HG03025 (cell line): ENCODE results near the gene ME3.

ENCODE experiments used
- ATAC-seq: cut with Tn5 transposase; IDR thresholded peaks from one replicate; pipeline ENCODE4 v1.9.1; 2021; ENCODE audit warnings: mild to moderate bottlenecking, moderate library complexity; ENCODE audit not compliant: unreplicated experiment, low FRiP score

ME3 gene

DNA sequence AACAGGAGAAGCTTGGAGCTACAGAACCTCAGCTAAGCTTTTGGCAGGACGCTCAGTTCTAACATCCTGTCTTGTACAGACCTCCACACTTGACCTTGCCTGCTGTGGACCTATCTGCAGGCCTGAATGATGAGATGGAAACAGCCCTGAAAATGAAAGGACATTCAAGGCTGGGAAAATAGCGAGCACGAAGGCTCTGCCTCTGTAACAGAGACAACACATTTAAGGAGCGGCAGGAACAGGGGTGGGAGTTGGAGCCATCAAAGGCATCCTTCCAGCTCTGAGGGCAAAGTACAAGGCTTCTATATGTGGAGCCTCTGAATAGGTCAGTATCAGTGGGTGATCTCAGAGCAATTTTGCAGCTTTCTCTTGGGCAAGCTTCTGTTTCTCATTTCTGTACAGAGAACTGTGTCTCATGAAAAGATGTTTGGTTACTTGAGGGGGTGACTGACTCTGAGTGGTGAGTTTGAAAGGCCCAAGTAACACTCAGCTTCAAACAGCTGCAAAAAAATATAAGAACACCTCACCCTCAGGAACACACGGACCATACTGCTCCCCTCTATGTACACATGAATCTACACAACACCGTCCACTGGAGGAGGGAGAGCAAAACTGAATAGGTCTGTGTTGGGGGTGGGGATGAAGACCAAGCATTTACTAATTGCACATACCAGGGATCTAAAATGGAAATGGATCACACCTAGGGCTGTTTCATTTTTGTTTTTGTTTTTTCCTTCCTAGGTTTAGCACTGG lies 196.1 kb downstream of the ME3 start:
- no peak for ATAC-seq

DNA sequence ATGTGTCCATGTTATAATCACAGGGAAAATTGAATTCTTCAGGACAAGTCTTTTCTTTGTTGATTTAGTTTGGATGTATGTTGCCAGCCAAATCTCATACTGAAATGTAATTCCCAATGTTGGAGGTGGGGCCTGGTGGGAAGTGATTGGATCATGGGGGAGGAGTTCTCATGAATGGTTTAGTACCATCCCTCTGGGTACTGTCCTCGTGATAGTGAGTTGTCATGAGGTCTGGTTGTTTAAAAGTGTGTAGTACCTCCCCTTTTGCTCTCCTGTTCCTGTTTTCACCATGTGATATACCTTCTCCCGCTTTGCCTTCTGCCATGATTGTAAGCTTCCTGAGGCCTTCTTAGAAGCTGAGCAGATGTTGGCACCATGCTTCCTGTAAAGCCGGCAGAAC lies 197.4 kb downstream of the ME3 start:
- ATAC-seq: no peak

DNA sequence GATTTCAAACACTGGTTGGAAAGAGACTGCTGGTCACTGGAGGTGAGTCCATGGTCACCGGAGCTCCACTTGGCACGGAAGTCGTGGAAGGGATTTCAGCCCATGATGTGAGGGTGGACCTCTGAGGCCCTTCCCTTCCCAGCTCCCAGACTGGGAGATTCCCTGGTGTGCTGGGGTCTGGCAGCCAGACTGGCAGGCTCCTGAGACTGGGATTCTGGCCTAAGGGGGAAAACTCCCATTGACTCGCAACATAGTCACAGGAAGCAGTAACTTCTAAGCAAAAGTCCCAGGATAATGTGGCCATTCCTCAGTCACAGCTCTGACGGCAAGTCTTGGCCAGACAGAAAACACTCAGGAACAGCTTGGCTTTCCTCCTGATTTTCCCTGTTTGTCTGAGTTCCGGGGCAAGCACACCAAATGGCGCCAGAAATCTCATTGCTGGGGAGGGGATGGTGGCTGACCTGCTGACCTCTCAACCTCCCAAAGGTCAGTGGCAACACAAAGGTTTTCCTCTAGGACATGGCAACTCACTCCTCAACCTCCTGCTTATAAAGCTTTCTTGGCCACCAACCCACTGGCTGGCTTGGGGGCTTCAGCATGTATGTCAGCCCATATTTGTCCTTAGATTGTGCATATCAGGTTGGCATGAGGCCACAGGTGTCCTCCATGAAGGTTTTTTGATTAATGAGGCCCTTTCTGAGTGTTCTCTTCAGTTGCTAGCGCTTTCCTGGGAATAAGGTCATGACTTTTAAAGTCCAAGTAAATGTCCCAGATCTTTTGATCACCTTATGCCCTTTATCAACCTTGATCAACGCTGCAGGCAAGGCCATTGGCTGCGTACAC lies 198.2 kb downstream of the ME3 start:
- no peak for ATAC-seq

DNA sequence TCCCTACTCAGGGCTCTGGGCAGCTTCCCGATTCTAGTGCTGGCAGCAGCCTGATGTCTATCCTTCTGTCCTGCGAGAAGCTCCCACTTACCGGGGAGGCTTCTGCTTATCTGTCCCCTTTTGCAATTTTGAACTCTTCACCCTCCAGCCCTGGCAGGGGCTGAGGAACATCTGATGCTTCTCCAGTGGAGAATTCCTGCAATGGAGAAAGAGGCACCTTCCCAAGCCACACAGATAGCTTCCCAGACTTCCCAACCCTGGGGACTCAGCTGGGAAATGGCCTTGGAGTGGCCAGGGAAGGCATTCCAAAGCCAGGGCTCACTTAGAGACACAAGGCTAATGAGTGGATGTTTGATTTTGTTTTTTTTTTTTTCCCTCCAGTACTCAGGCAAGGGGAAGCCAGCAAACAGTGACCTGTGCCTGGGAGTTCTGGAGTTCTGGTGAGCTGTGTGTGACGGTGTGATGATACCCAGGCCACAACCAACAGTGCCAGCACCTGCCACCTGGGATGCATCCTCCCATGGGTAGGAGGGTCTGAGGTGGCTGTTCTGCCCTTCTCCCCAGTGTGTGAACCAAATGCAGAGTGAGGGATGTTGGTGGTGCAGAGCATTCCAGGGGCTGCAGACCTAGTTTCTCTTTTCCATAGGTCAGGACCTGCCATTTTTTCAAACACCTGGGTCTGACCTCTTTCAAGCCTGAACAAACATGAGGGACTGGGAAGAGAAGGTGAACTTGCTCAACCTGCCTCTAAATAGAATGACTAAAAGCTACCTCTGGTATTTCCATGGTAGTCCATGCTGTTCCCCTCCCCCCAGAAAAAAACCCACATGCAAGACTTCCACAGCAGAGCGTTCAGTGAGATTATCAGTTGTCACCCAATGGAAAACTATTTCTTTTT lies 202.7 kb downstream of the ME3 start:
- ATAC-seq: no peak

DNA sequence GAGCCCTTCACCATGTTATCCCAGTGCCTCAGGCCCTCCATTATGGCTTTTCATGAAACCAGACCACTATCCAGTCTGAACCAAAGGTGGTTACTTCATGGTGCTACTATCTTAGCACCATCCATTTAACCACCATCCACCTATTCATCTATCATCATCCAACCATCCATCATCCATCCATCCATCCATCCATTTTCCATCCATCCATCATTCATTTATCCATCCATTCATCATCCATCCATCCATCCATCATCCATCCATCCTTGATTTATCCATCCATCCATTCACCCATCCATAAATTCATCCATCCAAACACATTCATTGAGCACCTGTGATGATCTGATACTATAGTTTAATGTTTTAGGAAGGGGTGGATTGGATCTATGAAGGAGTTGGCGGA lies 204.2 kb downstream of the ME3 start:
- ATAC-seq: no peak

DNA sequence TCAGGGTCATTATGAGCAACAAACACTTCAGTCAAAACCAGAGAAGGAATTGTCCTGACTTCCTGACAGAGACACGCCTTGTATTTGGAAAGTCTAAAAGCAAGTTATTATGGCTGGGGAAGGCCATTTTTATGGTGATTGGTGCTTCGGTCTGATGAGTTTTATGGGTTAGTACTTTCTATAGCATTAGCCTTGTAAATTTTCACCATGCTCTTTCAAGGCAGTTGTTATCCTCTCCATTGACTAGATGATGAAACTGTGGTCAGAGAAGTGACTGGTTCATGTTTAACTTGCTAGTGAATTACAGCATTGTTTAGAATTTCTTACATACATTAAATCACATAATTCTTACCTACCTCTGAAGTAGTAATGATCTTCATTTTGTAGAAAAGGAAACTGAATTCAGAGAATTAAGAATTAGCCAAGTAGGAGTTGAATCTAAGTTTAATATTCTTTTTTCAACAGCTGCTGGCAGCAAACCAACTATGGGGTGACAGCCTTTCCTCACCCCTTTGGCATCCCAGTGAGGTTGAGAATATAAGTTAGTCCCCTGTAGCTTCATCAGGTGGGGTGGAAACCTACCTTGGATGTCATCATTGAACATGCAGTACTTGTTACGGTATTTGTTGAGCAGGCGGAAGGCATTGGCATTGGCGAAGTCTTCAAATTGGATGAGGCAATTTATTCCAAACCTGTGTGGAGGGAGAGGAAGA lies 207.8 kb downstream of the ME3 start:
- ATAC-seq: no peak

DNA sequence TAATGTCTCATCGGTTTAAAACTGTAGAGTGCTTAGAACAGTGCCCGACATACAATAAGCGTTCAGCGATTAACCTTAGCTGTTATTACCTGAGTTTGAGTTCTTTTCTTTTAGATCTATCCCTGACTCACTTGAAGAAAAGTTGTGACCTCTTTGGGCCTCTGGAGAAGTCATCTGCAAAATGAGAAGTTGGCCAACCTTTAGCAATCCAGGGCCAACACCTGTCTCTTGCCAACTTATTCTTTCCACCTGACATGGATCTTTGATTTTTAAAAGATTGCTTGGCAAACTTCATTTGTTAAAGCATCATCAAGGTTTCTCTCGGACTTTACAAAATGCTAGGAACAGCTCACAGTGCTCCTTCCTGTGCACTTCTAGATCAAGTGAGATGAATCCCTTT lies 208.5 kb downstream of the ME3 start:
- ATAC-seq: no peak

DNA sequence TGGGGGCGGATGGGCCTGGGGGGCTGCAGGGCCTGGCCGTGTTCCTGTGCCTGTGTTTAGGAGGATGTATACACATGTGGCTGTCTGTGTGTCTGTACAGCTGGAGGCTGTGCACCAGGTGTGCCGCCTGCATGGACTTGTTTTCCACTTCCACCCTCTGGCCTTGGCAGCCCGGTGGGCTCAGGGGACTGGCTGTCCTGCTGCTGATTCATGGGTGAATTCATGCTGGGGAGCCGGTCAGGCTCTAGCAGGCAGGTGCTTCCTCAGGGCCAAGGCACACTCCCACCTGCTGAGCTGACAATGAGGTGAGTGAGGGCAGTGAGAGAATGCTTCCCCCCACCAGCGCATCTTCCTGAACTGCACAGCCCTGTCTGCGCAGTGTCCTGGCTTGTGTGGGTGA lies 209.3 kb downstream of the ME3 start:
- ATAC-seq: no peak

DNA sequence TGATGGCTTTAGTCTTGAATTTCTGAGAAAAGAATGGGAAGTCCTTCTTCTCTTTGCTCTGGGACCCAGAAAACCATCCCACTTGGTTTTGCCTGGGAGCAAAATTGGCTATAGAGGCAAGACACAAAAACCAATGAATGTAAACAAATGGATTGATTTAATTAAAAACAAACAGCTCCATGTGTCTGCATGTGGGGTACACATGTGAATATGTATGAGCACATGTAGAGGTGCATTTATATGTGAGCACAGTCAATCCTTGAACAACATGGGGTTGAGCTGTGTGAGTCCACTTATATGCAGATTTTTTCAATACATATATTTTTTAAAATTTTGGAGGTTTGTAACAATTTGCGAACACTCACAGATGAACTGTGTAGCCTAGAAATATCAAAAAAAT lies 210.5 kb downstream of the ME3 start:
- ATAC-seq: no peak

DNA sequence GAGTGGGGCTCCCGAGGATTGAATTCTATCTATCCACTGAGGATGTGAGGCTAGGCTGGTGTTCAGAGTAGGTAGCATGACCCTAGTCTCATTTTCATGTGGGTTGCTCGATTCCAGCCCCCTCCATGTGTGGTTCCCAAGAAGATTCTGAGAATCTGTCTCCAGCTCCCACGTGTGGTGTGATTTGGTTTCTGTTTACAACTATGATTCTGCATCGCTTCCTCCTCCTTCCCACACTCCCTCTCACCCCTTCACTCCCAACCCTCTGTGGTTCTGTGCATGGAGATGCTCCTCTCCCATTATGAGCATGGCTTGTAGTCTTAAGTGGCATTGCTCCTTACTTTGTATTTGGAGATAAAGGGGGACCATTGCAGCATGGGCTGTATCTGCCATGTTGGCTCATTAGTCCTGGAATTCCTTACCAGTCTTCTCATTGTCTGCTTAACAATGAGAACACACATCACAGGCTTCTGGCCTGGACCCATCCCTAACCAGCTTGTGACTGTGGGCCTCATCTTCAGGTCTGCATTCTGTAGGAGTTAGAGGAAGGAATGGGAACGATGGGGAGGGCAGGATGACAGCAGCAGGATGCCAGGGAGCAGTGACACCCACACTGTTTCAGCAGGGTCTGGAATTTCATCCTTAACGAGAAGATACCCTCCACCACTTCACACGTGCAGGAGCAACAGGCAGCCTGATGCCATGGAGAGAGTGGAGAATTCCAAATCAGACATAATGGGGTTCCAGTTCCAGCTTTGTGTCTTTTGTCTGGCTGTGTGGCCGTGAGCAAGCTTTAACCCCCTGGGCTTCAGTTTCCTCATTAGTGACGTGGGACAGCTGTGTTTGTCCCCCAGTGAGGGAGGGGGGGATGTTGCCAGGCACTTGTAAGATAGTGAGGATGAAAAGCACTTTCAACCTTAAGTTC lies 211.7 kb downstream of the ME3 start:
- no peak for ATAC-seq

DNA sequence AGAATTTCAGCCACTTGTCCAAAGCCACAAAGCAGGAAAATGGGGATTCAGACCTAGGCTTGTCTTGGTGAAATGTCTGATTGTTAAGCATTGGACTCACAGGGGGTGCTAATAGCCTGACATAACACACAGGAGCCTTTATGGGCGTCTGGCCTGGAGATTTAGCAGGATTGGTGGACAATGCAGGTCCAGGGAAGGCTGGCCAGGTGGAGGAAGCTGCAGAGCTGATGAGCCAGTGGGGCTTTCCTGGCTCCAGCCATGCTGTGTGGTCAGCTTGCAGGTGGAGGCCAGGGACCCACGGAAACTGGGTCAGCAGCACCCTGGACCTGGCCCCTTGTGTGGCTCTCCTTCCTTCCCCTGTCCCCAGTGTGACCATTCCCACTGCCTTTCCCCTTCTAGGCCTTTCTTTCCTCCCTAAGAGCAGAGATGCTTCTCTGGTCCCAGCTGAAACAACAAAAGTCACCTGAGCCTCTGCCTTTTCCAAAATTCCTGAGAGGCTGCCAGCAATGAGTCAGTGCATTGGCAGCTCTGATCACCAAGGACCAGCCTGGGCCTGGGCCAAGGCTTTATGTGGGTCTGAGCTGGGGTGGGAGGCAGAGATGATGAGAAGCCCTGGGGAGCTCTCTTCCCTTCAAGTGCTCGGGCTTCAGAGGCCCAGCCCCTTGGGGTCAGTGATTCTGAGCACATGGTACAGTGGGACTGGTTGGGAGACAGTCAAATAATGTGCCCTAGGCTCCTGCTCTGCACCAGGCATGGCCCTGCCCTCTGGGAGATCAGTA lies 212.5 kb downstream of the ME3 start:
- no peak for ATAC-seq

DNA sequence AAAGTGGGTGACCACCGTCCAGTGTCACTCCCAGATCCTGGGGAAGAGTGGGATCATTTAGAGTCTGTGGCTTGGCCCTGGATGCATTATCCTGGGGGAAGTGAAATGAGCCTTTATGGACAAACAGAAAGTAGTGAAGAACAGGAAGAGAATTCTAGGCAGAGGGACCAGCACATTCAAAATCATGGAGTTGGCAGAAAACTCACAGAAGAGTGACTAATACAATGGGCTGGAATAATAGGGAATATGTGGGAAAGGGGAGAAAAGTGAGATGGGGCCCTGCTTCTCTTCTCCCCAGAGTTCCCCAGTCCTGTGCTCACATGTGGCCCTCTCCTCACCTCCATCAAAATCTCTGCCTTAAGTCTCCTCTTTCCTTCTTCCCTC lies 213.4 kb downstream of the ME3 start:
- ATAC-seq: no peak

DNA sequence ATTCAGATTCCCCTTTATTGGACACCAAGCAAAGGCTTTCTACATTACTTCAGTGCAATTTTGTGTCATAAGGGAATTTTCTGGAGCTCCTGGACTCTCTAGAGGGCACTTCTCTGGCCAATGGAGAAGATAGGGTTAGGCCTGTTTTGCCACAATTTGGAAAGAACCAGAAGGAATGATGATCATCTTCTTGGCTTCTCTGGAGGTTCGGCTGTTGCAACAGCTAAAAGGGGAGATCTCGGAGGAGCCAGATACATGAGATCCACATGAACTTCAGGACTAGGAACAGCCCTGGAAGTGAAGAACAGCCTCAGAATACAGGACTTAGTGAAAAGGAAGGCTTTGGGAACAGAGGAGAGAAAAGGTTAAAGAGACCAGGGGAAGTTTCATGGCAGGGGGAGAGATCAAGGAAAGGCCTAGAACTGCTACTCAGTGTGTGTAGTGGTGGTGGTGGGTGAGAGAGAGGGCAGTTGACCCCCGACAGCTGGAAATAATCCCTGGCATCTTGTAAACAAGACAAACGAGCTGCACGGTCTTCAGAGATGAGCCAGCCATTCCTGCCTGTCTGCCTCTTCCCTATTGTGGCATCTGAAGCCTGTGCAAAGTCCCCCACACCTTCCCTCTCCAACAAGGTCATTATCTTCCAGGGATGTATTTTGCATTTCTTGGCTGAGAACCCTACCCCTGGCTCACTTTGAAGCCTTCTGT lies 214.0 kb downstream of the ME3 start:
- no peak for ATAC-seq

DNA sequence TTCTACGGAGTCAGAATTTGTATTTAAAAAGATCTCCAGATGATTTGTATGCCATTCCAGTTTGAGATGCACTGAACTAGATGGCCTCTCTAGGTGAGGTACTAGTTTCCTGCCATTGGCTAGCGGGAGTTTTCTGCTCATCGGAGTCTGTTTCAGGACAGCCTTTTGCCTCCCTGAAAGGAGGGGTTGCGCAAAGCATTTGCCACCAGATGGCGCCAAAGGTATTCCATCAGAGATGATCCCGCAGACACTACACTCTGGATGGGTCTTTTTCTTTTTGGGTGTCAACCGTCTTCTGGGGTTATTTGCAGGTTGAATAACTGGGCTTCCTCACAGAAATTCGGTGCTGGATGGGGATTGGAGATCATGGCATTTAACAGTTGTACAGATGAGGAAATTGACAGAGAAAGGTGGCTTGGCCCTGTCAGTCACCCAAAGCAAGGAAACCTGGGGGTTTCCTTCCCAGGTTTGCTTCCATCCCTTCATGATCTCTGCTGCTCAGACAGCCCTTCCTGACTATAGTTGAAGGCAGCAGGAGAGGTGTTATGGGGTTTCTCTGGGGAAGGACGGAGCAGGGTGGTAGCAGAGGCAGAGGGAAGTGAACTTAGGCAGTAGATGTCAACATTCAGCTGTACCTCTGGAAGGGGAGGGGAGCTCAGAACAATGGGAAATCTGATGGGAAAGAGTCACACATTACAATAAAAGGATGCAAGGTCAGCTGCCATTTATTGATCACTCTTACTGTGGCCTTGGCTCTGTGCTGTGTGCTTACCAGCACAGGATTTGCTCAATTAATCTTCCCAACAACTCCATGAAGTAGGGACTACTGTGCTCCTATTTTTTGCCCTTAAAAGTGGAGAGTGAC lies 216.1 kb downstream of the ME3 start:
- peak; percentile 80 for ATAC-seq

DNA sequence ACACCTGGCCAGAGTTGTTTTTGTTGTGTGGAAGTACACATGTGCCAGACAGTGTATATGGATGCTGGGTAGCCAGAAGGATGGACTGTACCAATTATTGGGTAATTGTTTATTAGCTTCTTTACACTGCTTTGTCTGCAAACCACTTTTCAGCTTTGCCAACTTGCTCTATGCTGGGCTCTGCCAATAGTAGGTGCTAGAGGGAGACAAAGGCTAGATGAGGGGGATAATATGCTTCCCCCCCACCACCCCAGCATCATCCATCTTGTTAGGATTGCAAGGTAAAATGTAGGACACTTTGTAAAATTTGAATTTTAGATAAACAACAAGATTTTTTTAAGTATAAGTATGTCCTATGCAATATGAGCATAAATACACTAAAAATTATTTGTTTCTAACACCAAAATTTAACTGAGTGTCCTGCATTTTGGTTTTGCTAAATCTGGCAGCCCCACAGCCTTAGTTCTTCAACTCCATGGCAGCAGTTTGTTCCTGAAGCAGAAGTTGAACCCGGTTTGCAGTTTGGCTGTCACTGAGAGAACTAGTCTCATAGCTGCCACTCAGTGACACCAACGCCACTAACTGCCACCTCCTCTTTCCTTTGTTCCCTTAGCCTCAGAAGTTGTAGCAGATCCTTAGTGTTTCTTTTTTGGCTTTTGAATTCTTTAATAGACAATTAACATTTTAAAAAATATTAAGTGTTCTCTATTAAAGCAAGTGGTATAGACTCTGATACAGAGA lies 219.0 kb downstream of the ME3 start:
- no peak for ATAC-seq

DNA sequence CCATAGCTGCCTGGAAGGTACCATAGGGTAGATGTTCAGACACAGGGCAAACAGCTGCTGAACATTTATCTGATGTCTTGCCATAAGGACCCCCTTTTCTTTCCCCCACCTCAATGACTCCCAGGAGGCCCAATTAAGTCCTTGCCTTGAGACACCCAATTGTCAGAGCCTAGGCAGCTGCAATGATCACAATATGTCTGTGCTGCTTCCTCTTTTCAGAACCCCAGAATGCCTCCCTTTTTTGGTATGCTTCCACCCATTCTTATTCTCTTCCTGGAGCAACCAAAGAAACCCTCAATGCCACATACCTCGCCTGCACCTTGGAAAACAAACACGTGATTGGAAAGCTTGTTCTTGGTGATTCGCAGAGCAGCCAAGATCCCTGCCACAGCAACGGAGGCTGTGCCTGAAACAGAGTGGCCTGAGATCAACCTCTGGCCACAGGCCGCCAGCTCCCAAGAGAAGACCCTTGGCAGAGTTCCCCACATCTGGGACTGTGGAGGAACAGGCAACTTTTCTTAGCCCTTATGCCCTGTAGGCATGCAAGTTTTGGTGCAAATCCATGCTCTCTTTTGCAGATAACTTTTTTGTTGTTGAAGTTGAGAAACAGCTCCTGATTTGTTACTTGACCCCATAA lies 222.3 kb downstream of the ME3 start:
- no peak for ATAC-seq
